Measurements from ENCODE around the gene LYZL1.
"Not testable (repeated sequence)": the region's sequence is repeated elsewhere in the genome, so short reads cannot be mapped to it uniquely, and the experiment has no call there.

Gene LYZL1

GRCh38 chr10:29288906-29289305 is at the start of gene LYZL1:
Gene LYZL1 (plus strand): TSS chr10:29289070. CDS start chr10:29291868, 2,798 bp downstream.
- not testable (repeated sequence) for DNase-seq (ENCODE audit: low spot score)

GRCh38 chr10:29239569-29240472 is 49.0 kb upstream of the LYZL1 start:
- peak; percentile 56 for DNase-seq (ENCODE audit: low spot score)

- no peak for DNase-seq (ENCODE audit: low spot score)
Observed at GRCh38 chr10:29240986-29241660, 47.7 kb upstream of the LYZL1 start.

GRCh38 chr10:29241925-29242324 is 46.9 kb upstream of the LYZL1 start:
- DNase-seq (ENCODE audit: low spot score): no peak

- DNase-seq (ENCODE audit: low spot score): no peak
Observed at GRCh38 chr10:29243066-29243465, 45.8 kb upstream of the LYZL1 start.

- DNase-seq (ENCODE audit: low spot score): peak; percentile 28
Observed at GRCh38 chr10:29243750-29244149, 45.1 kb upstream of the LYZL1 start.

GRCh38 chr10:29244978-29245377 is 43.9 kb upstream of the LYZL1 start:
- no peak for DNase-seq (ENCODE audit: low spot score)

GRCh38 chr10:29245476-29245875 is 43.4 kb upstream of the LYZL1 start:
- DNase-seq (ENCODE audit: low spot score): no peak

GRCh38 chr10:29246449-29246848 is 42.4 kb upstream of the LYZL1 start:
- DNase-seq (ENCODE audit: low spot score): no peak

- DNase-seq (ENCODE audit: low spot score): no peak
Observed at GRCh38 chr10:29248158-29248557, 40.7 kb upstream of the LYZL1 start.

GRCh38 chr10:29249018-29249417 is 39.9 kb upstream of the LYZL1 start:
- no peak for DNase-seq (ENCODE audit: low spot score)

- no peak for DNase-seq (ENCODE audit: low spot score)
Observed at GRCh38 chr10:29250066-29250465, 38.8 kb upstream of the LYZL1 start.

GRCh38 chr10:29252811-29253689 is 35.8 kb upstream of the LYZL1 start:
- DNase-seq (ENCODE audit: low spot score): no peak

GRCh38 chr10:29253690-29254029 is 35.2 kb upstream of the LYZL1 start:
- no peak for DNase-seq (ENCODE audit: low spot score)

- DNase-seq (ENCODE audit: low spot score): no peak
Observed at GRCh38 chr10:29254123-29255046, 34.5 kb upstream of the LYZL1 start.

- no peak for DNase-seq (ENCODE audit: low spot score)
Observed at GRCh38 chr10:29255104-29255503, 33.8 kb upstream of the LYZL1 start.

- DNase-seq (ENCODE audit: low spot score): no peak
Observed at GRCh38 chr10:29256019-29256418, 32.9 kb upstream of the LYZL1 start.

- no peak for DNase-seq (ENCODE audit: low spot score)
Observed at GRCh38 chr10:29256586-29256985, 32.3 kb upstream of the LYZL1 start.

GRCh38 chr10:29257106-29257783 is 31.6 kb upstream of the LYZL1 start:
- no peak for DNase-seq (ENCODE audit: low spot score)

GRCh38 chr10:29257784-29258135 is 31.1 kb upstream of the LYZL1 start:
- no peak for DNase-seq (ENCODE audit: low spot score)

GRCh38 chr10:29259498-29259897 is 29.4 kb upstream of the LYZL1 start:
- no peak for DNase-seq (ENCODE audit: low spot score)

Measured in cerebellar cortex (tissue), 1 donor.